ENCODE measurements around the gene AMOTL1. TPM values are rescaled to one million over a fixed set of nuclear protein-coding genes. Genes with fewer than 3 reads are reported as not detected.

Gene AMOTL1
- total RNA-seq, 1 donor from 2014 or later, result 22.6 TPM

DNA sequence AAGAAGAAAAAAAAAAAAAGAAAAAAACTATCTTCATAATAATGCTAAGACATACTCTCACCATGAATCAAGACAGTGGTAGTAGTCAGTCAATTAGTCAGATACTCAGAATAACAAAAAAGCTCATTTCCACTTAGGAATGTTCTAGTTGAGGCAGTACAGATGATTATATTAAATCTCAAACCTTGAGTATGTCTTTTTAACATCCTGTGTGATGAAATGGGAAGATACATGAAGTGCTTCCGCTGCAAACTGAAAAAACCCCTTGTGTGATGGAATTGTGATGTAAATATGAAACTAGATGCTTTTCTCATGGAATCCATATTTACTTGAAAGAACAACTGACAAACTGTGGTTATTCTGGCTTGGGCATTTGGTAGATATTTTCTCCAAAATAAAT lies 13.7 kb downstream of the AMOTL1 start:
- Histone ChIP-seq H3K4me2 (no peak overlapping the region), H4K20me1 (ENCODE audit: low read depth) (peaks cover 91% of the 10 kb centered on the region), H3K4me3 (no peak overlapping the region), H3K36me3 (no peaks in the 10 kb centered on the region), H3K9ac (no peak overlapping the region), H3F3A (ENCODE audit: low read depth) (no peaks in the 10 kb centered on the region), H3K27me3 (no peaks in the 10 kb centered on the region), H3K79me2 (ENCODE audit: low read depth) (peaks cover 97% of the 10 kb centered on the region), H3K4me1 (peaks cover 8% of the 10 kb centered on the region), H3K27ac (no peak overlapping the region), H3K9me3 (ENCODE audit: low read depth) (no peaks in the 10 kb centered on the region), H2AFZ (replicated peaks) (no peak overlapping the region)
- TF ChIP-seq CTCF (IDR thresholded peaks at IDR 0.05), result no peak
- TF ChIP-seq EZH2phosphoT487 (IDR thresholded peaks at IDR 0.05), result no peak
- no peak for TF ChIP-seq EZH2 (IDR thresholded peaks at IDR 0.05)
- H3K4me3 Mint-ChIP-seq, result no peak overlapping the region
- peaks cover 17% of the 10 kb centered on the region for H3K36me3 Mint-ChIP-seq
- H3K27me3 Mint-ChIP-seq (ENCODE audit: insufficient read depth, low read depth), result no peaks in the 10 kb centered on the region
- H3K4me1 Mint-ChIP-seq, result peaks cover 32% of the 10 kb centered on the region
- peaks cover 2% of the 10 kb centered on the region for H3K9me3 Mint-ChIP-seq
- H3K27ac Mint-ChIP-seq, result no peak overlapping the region
- DNase-seq (ENCODE audit: low spot score), result no peak

GRCh38 chr11:94782446-94782845 lies 14.3 kb downstream of the AMOTL1 start:
- no peak overlapping the region for H3K9ac ChIP-seq
- no peak overlapping the region for H3K27ac Mint-ChIP-seq

DNA sequence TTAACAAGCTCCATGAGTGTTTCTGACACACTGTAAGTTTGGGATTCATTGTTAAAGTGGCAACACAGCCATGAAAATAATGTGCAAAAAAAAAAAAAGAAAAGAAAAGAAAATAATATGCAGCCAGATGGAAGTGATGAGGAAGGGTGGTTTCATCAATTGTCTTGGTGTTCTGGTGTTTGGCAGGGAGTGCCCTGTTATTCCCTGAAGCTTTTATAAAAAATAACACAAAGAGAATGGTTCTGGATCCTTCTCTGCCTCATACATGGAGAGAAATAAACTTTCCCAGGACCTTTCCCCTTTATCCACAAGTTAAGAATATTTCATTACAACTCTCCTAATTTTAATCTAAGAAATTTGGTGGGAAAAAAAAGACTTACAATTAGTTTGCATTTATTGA lies 16.7 kb downstream of the AMOTL1 start:
- Mint-ChIP-seq H3K4me1 (peaks cover 28% of the 10 kb centered on the region), H3K4me3 (no peak overlapping the region), H3K36me3 (peaks cover 13% of the 10 kb centered on the region), H3K9me3 (peaks cover 3% of the 10 kb centered on the region), H3K27ac (no peak overlapping the region), H3K27me3 (ENCODE audit: insufficient read depth, low read depth) (no peaks in the 10 kb centered on the region)
- H2AFZ ChIP-seq (replicated peaks), result no peak overlapping the region
- H3K4me2 ChIP-seq, result no peak overlapping the region
- no peak for DNase-seq (ENCODE audit: low spot score)
- peaks cover 80% of the 10 kb centered on the region for H4K20me1 ChIP-seq (ENCODE audit: low read depth)
- no peak for TF ChIP-seq CTCF (IDR thresholded peaks at IDR 0.05)
- no peak for TF ChIP-seq EZH2 (IDR thresholded peaks at IDR 0.05)
- TF ChIP-seq EZH2phosphoT487 (IDR thresholded peaks at IDR 0.05), result no peak
- no peaks in the 10 kb centered on the region for H3K9me3 ChIP-seq (ENCODE audit: low read depth)
- no peaks in the 10 kb centered on the region for H3K36me3 ChIP-seq
- H3K27ac ChIP-seq, result no peak overlapping the region
- H3F3A ChIP-seq (ENCODE audit: low read depth), result no peaks in the 10 kb centered on the region
- no peak overlapping the region for H3K9ac ChIP-seq
- peaks cover 96% of the 10 kb centered on the region for H3K79me2 ChIP-seq (ENCODE audit: low read depth)
- H3K4me3 ChIP-seq, result no peak overlapping the region
- no peaks in the 10 kb centered on the region for H3K27me3 ChIP-seq
- H3K4me1 ChIP-seq, result peaks cover 6% of the 10 kb centered on the region

More at GRCh38 chr11:94782446-94782845, 14.3 kb downstream of the AMOTL1 start:
- no peak overlapping the region for H3K27ac ChIP-seq
- H3K4me3 ChIP-seq, result no peak overlapping the region
- no peak for DNase-seq (ENCODE audit: low spot score)
- H3K4me1 Mint-ChIP-seq, result peaks cover 28% of the 10 kb centered on the region
- H3K4me1 ChIP-seq, result peaks cover 6% of the 10 kb centered on the region
- no peaks in the 10 kb centered on the region for H3F3A ChIP-seq (ENCODE audit: low read depth)
- H3K9me3 ChIP-seq (ENCODE audit: low read depth), result no peaks in the 10 kb centered on the region
- no peak overlapping the region for H3K4me2 ChIP-seq
- H3K36me3 ChIP-seq, result no peaks in the 10 kb centered on the region
- no peaks in the 10 kb centered on the region for H3K27me3 Mint-ChIP-seq (ENCODE audit: insufficient read depth, low read depth)
- no peaks in the 10 kb centered on the region for H3K27me3 ChIP-seq
- peaks cover 2% of the 10 kb centered on the region for H3K9me3 Mint-ChIP-seq
- H3K4me3 Mint-ChIP-seq, result no peak overlapping the region
- peaks cover 21% of the 10 kb centered on the region for H3K36me3 Mint-ChIP-seq
- peaks cover 88% of the 10 kb centered on the region for H4K20me1 ChIP-seq (ENCODE audit: low read depth)
- no peak overlapping the region for H2AFZ ChIP-seq (replicated peaks)
- TF ChIP-seq EZH2phosphoT487 (IDR thresholded peaks at IDR 0.05) (no peak), EZH2 (IDR thresholded peaks at IDR 0.05) (no peak), CTCF (IDR thresholded peaks at IDR 0.05) (no peak)
- H3K79me2 ChIP-seq (ENCODE audit: low read depth), result peaks cover 96% of the 10 kb centered on the region
